Dermis blood vessel endothelial cell (primary cell): ENCODE data around the gene PRKACA. TPM values are rescaled to one million over a fixed set of nuclear protein-coding genes. Genes with fewer than 3 reads are reported as not detected.
"Not testable (repeated sequence)": the region's sequence is repeated elsewhere in the genome, so short reads cannot be mapped to it uniquely, and the experiment has no call there.

Experiments used
- DNase-seq: peaks from one replicate; pipeline ENCODE4 v3.0.0; 2010
- total RNA-seq: library from RNA; depleted of rRNA; stranded (reverse); fragments of >200 nt; gene quantifications from 2 replicates; pipeline ENCODE4 v1.2.3, GENCODE V29; 2014

Gene PRKACA
- total RNA-seq, 1 donor from 2014 or later: 42.7 TPM

DNA sequence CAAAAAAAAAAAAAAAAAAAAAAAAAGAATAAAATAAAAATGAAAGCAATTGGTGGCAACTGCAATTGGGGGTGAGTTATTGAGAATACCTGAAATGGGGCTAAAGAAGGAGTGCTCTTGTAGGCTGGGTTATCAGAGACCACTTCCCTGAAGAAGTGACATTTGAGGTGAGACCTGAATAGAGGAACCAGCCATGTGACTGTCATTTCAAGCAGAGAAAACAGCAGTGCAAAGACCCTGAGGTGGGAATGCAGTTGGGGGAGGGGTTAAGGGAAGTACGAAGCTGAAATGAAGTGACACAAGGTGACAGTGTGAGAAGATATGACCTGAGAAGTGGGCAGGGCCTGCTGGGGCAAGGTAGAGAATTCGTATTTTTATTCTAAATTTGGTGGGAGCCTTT lies 51.4 kb downstream of the PRKACA start:
- no peak for DNase-seq

DNA sequence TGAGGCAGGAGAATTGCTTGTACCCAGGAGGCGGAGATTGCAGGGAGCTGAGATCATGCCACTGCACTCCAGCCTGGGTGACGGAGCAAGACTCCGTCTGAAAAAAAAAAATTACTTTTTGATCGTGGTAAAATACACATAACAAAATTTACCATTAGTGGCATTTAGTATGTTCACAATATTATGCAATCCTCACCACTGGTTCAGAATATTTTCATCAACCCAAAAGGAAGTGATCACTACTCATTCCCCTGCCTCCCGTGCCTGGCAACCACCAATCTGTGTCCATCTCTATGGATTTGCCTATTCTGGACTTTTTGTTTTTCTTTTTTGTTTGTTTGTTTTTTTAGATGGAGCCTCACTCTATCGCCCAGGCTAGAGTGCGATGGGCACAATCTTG lies 54.5 kb downstream of the PRKACA start:
- DNase-seq: no peak

DNA sequence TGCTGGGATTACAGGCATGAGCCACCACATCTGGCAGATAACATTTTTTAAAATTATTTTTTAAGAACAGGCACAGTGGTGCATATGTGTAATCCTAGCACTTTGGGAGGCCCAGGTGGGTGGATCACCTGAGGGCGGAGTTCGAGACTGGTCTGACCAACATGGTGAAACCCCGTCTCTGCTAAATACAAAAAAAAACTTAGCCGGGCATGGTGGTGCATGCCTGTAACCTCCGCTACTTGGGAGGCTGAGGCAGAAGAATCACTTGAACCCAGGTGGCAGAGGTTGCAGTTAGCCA lies 55.1 kb downstream of the PRKACA start:
- no peak for DNase-seq

DNA sequence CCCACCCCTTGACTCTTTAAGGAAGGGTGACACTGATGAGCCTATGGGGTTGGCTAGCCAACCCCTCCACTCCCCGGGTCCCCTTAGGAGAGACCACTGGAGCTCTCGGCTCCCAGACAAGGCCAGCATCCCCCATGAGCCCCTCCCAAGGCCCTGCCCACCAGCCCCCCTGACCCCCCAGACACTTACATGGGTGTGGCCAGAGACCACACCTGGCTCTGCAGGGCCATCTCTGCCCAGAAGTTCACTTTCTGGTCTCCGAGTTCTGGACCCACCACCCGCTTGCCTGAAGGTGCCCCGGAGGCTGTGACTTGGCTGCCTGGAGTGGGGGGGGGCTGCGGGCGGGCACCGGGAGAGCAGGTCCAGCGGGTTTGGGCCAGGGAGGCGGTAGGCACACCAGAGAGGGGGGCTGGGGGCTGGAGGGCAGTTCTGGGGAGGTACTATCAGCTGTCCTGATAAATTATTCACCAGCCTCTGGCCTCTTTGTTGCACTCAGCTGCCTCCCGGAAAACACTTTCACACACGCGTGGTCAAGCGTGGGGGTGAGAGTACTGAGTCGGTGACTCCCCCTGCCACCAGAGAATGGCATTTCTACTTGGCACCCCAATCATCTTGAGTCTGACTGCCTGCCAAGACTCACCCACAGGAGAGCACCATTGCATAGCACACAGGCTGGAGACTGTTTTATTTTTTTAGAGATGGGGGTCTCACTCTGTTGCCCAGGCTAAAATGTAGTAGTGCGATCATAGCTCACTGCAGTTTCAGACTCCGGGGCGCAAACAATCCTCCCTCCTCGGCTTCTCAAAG lies 55.6 kb downstream of the PRKACA start, which contains the start of gene PALM3:
PALM3 (minus strand) TSS at position 326 of the 807 bp plus-strand sequence; CDS start at position 230, 96 bp downstream.
- no peak for DNase-seq

DNA sequence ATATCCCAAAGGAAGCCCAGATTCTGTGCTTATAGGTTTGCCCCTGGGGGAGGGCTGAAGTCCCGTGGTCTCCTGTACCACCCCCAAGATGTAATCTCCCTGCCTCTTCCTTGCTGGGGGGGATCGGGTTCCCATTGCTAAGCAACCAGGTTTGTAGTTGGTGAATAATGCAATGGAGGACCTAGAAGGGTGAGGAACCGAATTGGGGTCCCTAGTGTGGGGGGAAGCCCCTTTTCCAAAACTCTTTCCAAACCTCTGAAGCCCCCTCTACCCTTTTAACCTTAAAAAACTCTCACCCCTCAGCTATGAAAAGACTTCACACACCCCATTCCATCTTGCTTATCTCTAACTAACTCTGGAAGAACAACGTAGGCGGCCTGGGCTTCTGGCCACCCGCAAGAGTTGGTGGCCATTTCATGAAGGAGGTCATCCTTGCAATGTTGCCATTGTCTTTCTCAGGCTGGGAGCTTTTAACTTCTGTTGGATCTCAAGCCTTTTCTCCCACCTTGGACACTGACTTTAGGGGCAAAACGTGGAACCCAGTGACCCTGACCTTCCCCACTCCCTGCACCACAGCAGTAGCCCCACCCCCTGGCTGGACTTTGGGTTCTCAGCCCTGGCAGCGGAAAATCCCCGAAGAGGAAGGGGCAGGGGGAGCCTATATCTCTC lies 56.3 kb downstream of the PRKACA start:
- no peak for DNase-seq

DNA sequence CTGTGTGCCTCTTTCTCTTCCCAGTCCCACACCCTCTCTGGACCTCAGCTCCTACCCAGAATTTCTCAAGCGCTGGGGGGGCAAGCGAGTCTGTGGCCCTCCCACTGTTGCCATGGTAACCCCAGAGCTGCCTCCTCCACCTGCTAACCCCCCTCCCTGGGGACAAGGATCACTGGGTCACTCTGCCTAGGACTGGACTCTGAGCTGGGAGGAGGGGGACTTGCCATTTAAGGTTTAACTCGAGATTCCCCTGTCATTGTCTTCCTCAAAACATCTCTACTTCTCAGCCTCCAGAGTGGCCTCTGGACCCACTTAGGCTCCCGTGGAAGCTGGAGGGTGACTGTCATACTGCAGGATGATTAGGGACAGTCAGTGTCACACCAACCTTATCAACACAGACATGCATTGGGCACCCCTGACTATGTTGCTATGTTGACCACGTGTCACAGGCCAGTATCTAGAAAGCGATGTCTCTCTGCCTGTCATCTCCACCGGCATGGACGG lies 57.9 kb downstream of the PRKACA start:
- no peak for DNase-seq

DNA sequence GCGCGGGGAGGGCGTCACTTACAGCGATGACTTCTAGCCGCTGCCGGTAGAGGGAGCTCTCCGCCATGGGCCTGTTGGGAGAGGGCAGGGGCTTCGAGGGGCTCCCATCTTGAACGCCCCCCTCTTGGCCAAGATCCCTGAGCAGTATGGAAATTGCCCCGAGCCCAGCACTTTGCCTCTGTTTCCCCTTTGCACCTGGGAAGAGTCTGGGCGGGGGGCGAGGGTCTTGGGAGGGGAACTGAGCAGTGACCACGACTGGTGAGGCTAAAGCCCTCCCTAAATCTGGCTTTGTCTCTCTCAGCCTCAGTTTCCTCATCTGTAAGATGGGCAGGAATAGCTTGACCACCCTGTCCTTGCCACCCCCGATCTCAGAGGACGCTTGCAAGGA lies 58.5 kb downstream of the PRKACA start:
- peak; percentile 32 for DNase-seq

DNA sequence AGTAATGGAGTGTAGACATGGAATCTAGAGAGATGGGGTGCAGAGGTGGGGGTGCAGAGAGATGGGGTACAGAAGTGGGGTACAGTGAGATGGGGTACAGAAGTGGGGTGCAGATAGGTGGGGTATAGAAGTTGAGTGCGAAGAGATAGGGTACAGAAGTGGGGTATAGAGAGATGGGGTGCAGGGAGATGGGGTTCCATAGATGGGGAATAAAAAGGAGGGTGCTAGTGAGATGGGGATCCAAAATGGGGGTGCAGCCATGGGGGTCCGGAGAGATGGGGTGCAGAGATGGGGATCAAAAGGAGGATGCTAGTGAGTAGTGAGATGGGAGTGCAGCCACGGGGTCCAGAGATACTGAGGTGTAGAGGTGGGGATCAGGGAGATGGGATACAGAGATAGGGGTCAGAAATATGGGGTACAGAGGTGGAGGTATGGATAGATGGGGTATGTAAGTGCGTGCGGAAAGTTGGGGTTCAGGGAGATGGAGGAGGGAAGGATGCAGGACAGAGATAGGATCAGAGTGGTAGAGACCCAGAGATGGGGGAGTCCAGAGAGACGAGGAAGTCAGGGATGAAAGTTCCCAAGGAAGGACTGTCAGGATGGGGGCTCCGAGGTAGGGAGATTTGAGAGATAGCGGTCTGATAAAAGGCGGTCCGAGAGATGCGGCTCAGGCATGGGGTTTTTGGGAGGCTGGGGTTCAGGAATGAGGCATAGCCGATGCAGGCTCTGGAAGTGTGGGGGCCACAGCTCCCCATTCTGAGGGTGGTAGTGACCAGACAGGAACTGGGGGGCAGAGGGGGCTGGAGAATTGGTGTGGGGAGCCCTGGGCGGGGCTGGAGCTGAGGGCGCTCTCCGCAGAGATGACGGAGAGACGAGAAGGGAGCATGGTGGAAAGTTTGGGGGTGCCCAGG lies 59.1 kb downstream of the PRKACA start:
- DNase-seq: no peak

DNA sequence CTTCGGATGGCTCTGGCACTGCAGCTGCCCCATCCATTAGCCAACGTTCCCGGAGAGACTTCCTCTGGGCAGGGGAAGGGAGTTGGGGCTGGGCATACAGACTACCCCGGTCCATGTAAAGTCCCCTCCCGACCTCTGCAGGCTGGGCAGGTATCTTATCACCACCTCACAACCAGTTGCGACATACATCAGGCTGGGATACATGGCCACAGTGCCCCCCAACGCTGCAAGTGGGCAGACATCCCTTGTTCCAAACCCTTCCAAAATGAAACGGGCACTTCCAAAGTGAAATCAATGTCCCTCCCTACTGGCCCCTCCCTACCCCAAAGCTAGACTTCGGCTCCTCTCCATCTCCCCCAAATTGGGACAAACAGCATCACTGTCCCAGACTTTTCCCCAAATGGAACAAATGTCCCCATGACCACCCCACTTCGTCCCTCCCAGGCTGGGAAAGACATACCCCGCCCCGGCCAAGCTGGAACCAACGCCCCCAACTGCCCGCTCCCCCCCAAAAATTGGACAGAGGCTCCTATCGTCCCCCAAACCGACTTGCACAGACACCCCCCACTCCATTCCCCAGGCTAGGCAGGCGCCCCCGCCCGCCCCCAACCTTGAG lies 60.7 kb downstream of the PRKACA start:
- no peak for DNase-seq

DNA sequence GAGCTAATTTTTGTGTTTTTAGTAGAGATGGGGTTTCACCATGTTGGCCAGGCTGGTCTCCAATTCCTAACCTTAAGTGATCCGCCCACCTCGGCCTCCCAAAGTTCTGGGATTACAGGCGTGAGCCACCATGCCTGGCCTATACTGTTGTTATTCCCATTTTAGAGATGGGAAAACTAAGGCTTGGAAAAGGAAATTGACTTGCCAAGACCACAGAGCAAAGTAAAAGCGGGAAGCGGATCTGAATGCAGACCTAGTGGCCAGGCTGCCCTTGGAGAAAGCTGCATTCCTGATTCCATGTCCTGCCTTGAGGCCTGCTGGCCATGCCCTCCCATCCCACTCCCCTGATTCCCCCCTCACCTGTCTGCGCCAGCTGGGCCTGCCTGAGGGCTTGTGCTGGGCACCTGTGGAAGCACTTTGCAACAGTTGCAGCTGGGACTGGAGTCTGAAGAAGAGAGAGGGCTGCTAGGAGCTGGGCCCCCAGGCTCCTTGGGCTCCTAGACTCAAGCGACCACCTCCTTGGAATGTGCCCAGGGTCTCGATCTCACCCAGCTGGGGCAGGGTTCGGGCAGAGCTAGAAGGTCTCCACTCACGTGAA lies 61.4 kb downstream of the PRKACA start:
- DNase-seq: no peak

DNA sequence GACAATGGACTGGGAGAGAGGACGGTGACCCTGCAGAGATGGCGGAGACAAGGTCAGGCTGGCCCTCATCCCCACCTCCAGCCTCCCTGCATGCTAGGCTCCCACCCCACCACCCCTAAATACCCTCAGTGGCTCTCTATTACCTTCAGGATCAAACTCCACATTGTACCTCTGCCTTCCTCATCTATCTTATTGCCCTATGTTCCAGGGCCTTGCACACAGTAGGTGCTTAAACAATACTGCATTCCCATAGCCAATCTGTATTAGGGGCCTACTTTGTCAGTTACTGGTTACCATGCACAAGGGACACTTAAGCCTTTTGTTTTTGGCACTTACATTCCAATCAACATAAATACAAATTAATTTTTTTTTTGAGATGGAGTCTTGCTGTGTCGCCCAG lies 62.2 kb downstream of the PRKACA start:
- no peak for DNase-seq

DNA sequence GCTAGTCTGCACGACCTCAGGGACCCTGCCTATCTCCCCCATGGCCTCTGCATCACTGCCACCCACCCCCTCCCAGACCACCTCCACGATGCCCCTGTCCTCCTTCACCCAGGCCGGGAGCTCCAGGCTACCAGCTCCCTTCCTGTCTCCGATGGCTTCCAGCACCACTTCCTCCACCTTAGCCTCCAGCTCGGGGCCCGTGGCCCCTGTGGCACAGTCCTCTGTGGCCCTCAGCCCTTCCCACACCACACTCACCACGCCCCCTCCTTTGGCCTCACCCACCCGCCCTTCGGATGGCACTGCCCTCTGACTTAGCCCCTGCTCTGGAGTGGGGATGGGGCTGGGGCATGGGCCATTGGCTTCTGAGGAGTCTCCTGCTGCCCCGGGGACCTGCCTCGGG lies 62.8 kb downstream of the PRKACA start:
- no peak for DNase-seq

DNA sequence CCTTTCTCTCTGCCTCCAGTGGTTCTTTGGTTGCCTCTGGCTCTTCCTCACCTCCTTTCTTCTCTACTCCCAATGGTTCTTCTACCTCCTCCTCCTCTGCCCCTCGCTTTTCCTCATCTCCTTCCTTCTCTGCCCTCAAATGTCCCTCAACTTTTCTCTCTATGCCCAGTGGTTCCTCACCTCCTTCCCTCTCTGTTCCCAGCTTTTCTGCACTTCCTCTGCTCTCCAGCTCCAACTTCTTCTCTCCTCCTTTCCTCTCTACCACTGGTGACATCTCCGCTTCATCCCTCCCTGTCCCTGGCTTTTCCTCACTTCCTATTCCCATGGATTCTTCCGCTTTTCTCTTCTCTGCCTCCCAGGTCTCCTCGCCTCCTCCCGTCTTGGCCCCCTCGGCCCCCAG lies 63.5 kb downstream of the PRKACA start:
- DNase-seq: no peak

DNA sequence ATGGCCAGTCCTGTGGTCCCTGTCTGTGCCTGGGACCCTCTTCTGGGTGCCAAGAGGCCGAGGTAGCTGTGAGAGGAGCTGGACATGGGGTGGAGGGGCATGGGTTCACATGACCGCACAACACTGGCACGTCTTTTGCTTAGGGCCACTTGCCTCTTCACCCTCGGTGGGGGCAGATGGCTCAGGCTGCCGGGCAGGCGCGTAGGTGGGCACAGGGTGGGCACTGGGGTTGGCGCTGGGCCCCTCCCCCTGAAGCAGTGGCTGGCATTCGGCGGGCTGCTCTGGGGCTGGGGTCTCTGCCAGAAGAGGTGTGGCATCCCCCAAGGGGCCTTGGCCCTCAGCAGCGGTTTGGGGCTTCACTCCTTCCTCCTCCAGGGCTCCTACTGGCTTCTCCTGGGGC lies 64.1 kb downstream of the PRKACA start:
- no peak for DNase-seq

DNA sequence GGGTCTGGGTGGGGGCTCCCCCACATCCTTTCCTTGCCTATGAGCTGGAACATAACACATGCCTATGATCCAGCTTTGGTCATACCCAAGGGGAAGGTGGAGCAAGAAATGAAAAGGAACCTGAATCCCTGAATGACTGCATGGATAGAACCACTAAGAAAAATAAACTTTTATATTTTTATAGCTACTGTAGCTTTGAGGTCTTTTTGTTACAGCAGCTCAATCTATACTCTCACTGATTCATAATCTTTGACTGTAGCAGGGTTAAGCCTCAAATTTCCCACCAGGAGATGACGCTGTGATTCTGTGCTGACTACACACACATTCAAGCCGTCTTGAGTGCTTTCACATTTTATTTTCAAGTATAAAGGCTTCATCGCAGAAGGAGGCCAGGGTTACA lies 64.5 kb downstream of the PRKACA start:
- DNase-seq: no peak

DNA sequence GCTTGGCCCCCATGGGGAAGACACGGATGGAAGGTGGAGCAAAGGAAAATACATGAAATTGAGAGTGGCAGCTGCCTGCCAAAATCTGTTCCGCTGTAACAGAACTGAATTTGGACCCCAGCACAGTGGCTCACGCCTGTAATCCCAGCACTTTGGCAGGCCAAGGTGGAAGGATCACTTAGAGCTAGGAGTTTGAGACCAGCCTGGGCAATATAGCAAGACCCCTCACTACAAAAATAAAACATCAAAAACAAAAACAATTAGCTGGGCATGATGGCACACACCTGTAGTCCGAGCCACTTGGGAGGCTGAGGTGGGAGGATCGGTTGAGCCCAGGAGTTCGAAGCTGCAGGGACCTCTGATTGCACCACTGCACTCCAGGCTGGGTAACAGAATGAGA lies 65.1 kb downstream of the PRKACA start:
- DNase-seq: no peak

DNA sequence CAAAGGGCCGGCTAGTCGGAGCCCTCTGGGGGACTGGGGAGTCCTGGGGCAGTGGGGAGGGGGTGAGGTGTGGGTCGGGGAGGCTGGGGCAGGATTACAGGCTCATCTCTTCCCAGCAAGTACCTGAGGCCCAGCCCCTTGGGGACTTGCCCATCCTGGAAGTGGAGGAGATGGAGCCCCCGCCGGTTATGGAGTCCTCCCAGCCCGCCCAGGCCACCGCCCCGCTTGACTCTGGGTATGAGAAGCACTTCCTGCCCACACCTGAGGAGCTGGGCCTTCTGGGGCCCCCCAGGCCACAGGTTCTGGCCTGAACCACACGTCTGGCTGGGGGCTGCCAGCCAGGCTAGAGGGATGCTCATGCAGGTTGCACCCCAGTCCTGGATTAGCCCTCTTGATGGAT lies 65.6 kb downstream of the PRKACA start:
- no peak for DNase-seq

DNA sequence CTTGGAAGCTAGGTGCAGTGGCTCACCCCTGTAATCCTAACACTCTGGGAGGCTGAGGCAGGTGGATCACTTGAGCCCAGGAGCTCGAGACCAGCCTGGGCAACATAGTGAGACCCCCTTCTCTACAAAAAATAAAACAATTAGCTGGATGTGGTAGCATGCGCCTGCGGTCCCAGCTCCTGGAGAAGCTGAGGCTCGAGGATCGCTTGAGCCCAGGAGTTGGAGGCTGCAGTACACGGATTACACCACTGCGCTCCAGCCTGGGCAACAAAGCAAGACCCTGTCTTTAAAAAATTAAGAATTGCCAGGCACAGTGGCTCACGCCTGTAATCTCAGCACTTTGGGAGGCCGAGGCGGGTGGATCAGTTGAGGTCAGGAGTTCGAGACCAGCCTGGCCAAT lies 66.6 kb downstream of the PRKACA start:
- DNase-seq: not testable (repeated sequence)

DNA sequence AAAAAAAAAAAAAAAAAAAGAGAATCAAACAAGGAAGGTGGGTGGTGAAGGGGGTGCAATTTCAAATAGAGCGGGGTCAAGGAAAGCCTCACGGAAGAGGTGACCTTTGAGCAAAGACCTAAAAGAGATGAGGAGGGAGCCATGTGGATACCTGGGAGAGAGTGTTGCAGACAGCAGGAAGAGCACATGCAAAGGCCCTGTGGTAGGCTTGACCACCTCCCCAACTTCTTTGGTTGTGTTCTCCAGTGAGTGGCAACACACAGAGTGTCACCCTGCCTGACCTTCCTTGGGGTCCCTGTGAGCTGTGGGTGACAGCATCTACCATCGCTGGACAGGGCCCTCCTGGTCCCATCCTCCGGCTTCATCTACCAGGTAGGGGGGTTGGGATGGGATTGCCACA lies 67.0 kb downstream of the PRKACA start:
- DNase-seq: no peak

DNA sequence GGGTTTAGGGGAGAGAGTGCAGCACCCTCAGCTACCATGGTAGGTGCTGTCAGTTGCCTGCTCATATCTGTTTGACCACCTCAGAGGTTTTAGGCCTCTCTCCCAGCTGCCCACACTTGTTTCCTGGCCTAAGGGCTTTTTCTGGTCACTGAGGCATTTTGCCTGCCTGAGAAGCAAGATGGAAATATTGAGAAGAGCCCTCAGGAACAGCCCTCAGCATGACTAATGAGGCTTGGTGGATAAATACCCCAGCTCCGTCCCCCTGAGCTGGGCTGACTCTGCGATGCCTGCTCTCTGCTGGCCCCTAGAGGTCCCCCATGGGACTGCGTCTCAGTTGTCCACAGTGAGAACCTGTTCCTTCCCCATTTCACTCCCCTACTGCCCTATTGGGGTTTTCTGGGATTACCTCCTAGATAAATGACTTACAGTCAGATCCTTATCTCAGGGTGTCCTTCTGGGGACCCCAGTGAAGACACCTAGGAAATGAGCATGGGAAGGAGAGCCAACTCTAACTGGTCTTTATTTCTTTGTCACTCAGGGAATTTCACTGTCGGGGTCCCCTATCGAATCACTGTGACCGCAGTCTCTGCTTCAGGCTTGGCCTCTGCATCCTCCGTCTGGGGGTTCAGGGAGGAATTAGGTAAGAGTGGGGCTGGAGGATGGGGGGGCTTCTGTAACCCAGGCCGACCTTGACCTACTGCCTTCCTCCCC lies 69.0 kb downstream of the PRKACA start:
- DNase-seq: peak; percentile 62

DNA sequence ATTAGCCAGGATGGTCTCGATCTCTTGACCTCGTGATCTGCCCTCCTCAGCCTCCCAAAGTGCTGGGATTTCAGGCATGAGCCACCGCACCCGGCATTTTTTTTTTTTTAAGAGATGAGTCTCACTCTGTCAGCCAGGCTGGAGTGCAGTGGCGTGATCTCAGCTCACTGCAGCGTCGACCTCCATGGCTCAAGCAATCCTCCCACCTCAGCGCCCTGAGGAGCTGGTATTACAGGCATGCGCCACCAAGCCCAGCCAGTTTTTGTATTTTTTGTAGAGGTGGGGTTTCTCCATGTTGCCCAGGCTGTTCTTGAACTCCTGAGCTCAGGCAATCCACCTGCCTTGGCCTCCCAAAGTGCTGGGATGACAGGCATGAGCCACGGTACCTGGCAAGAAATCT lies 69.7 kb downstream of the PRKACA start:
- not testable (repeated sequence) for DNase-seq
